NB4 (cell line): ENCODE results near the gene M1AP.

Experiments
- MYC ChIP-seq: IDR thresholded peaks from 2 replicates; pipeline ENCODE4 v1.6.1; 2011; ENCODE audit warnings: low read depth, low read length
- POLR2A ChIP-seq: IDR thresholded peaks from 2 replicates; pipeline ENCODE4 v1.6.1; 2011; ENCODE audit warnings: mild to moderate bottlenecking; ENCODE audit not compliant: insufficient read length; ENCODE audit errors: extremely low read depth
- TF ChIP-seq, protein P1 (sequence below): IDR thresholded peaks from one replicate; pipeline ENCODE4 v1.5.1; 2012; ENCODE audit warnings: low read depth, low read length
- TF ChIP-seq, protein P2 (sequence below): IDR thresholded peaks from 2 replicates; pipeline ENCODE4 v1.6.1; 2011; ENCODE audit warnings: low read depth, low read length

DNA sequence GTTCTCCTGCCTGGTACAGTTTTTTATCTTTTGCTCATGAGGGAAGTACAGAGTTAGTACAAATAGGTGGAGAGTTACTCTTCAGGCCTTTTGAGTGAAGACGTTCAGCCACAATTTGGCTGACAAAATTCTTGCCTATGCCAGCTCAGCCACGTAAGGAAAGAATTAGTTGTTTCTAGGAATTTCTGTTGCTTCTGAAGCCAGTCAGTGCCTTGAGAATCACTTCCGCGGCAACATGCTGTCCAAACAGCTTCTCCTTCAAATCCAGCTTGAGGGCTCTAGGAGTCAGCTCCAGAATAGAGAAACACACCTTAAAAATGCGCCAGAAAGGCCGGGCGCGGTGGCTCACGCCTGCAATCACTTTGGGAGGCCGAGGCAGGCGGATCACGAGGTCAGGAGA lies 27.5 kb downstream of the M1AP start:
- TF ChIP-seq, protein P1, sequence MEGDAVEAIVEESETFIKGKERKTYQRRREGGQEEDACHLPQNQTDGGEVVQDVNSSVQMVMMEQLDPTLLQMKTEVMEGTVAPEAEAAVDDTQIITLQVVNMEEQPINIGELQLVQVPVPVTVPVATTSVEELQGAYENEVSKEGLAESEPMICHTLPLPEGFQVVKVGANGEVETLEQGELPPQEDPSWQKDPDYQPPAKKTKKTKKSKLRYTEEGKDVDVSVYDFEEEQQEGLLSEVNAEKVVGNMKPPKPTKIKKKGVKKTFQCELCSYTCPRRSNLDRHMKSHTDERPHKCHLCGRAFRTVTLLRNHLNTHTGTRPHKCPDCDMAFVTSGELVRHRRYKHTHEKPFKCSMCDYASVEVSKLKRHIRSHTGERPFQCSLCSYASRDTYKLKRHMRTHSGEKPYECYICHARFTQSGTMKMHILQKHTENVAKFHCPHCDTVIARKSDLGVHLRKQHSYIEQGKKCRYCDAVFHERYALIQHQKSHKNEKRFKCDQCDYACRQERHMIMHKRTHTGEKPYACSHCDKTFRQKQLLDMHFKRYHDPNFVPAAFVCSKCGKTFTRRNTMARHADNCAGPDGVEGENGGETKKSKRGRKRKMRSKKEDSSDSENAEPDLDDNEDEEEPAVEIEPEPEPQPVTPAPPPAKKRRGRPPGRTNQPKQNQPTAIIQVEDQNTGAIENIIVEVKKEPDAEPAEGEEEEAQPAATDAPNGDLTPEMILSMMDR = no peak
- TF ChIP-seq, protein P2, sequence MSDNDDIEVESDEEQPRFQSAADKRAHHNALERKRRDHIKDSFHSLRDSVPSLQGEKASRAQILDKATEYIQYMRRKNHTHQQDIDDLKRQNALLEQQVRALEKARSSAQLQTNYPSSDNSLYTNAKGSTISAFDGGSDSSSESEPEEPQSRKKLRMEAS = no peak
- TF ChIP-seq POLR2A (no peak), MYC (no peak)
